HG03159 (cell line): ENCODE measurements around the gene RFLNA.
"Not testable (repeated sequence)": the region's sequence is repeated elsewhere in the genome, so short reads cannot be mapped to it uniquely, and the experiment has no call there.

Experiments used
- ATAC-seq: cut with Tn5 transposase; IDR thresholded peaks from one replicate; pipeline ENCODE4 v1.9.1; 2021; ENCODE audit warnings: mild to moderate bottlenecking, moderate library complexity; ENCODE audit not compliant: unreplicated experiment

Gene RFLNA

GRCh38 chr12:124282287-124282686, 12.6 kb upstream of the RFLNA start:
- no peak for ATAC-seq

GRCh38 chr12:124283326-124283725, 11.6 kb upstream of the RFLNA start:
- no peak for ATAC-seq

- ATAC-seq = no peak
Observed at GRCh38 chr12:124284368-124284767, 10.5 kb upstream of the RFLNA start.

GRCh38 chr12:124286414-124286813, 8.5 kb upstream of the RFLNA start:
- ATAC-seq = no peak

- no peak for ATAC-seq
Observed at GRCh38 chr12:124286971-124287370, 7.9 kb upstream of the RFLNA start.

GRCh38 chr12:124289634-124290600, 5.0 kb upstream of the RFLNA start:
- ATAC-seq = no peak

GRCh38 chr12:124292385-124292784, 2.5 kb upstream of the RFLNA start:
- no peak for ATAC-seq

GRCh38 chr12:124293286-124294003, 1.4 kb upstream of the RFLNA start:
- no peak for ATAC-seq

- no peak for ATAC-seq
Observed at GRCh38 chr12:124295431-124296058, 652 bp downstream of the RFLNA start.

- no peak for ATAC-seq
Observed at GRCh38 chr12:124296295-124296915, 1.5 kb downstream of the RFLNA start.

GRCh38 chr12:124296916-124297351, 2.0 kb downstream of the RFLNA start:
- no peak for ATAC-seq

- ATAC-seq = no peak
Observed at GRCh38 chr12:124297389-124297788, 2.5 kb downstream of the RFLNA start.

- no peak for ATAC-seq
Observed at GRCh38 chr12:124297856-124298255, 3.0 kb downstream of the RFLNA start.

GRCh38 chr12:124298685-124299410, 4.0 kb downstream of the RFLNA start:
- ATAC-seq = no peak

- no peak for ATAC-seq
Observed at GRCh38 chr12:124299628-124300388, 4.9 kb downstream of the RFLNA start.

- ATAC-seq = not testable (repeated sequence)
Observed at GRCh38 chr12:124300657-124301056, 5.8 kb downstream of the RFLNA start.

- ATAC-seq = no peak
Observed at GRCh38 chr12:124301084-124301654, 6.3 kb downstream of the RFLNA start.

GRCh38 chr12:124302241-124302806, 7.4 kb downstream of the RFLNA start:
- no peak for ATAC-seq
